ENCODE results near the gene TJAP1.
A peak's percentile ranks its signal among the peaks of the same experiment; 100 is the strongest.
"Not testable (repeated sequence)": the region's sequence is repeated elsewhere in the genome, so short reads cannot be mapped to it uniquely, and the experiment has no call there.

The TJAP1 gene

GRCh38 chr6:43506171-43506570, 28.8 kb downstream of the TJAP1 start:
- no peak for ATAC-seq
- DNase-seq, result no peak

GRCh38 chr6:43506667-43507471, 29.5 kb downstream of the TJAP1 start:
- ATAC-seq (peak; percentile 68), DNase-seq (peak; percentile 83)

DNA sequence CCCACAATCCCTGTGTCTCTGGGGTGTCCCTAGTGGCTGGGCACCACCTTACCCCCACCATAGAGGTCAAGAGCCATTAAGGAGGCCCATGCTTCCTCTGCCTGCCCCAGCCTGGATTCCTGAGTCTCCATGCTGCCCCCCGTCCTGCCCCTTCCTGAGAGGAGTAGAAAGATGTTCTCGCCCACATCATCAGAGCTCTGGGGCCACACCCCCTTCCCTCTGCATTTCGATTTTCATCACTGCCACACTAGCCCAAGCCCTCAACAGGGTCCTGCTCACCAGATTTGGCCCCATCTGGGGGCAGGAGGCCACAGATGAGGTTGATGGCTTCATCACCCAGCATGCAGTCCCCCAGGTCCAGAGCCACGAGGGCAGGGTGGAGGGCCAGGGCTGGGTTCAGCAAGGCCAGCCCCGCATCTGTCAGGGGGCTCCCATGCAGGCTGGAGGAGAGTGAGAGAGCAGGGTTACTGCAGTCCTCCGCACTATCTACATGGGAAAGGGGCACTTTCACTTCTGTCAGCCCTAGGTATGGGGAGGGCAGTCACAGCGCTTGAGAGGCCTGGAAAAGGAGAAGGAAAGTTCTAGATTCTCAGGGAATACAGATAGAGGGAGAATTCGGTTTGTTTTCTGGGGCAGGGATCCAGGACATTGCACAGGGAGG, 31.2 kb downstream of the TJAP1 start:
- DNase-seq (no peak), ATAC-seq (no peak)

- DNase-seq (no peak), ATAC-seq (no peak)
These were observed 32.0 kb downstream of the TJAP1 start for GRCh38 chr6:43509142-43509983.

- ATAC-seq (peak; percentile 85), DNase-seq (peak; percentile 88)
These were observed 32.8 kb downstream of the TJAP1 start, which contains the start of gene LRRC73 for GRCh38 chr6:43509984-43510826. LRRC73 (minus strand) TSS chr6:43510346; CDS start chr6:43509785, 561 bp downstream.

GRCh38 chr6:43510827-43511163, 33.4 kb downstream of the TJAP1 start:
- ATAC-seq (no peak), DNase-seq (no peak)

DNA sequence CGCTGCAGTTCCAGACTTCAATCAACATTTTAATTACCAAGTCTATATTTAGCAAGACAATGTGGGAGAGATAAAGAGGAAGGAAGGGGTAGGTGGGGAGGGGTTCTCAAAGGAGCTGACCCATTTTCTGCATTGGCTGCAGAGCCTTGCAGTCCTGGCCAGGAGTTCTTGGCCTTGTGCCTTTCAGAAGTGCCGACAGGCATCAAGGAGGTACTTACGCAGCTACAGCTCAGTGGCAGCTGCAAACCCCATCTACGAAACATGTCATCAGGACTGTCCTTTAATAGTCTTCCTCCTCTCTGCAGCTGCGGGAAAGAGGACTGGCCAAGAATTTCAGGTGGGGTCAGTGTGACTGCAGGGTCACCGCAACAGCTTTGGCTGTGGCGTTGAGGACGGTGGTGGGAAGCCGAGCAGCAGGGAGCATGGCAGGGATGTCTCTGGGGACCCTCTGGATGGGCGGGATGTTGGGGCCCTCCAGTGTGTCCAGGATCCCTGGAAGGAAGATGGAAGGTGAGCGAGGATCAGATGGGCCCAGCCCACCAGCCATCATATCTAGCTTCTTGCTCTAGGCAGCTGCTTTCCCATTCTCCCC, 34.5 kb downstream of the TJAP1 start:
- DNase-seq (no peak), ATAC-seq (no peak)

- ATAC-seq (no peak), DNase-seq (no peak)
These were observed 38.4 kb downstream of the TJAP1 start for GRCh38 chr6:43515808-43516207.

GRCh38 chr6:43516367-43516696, 39.0 kb downstream of the TJAP1 start:
- ATAC-seq (no peak), DNase-seq (no peak)

DNA sequence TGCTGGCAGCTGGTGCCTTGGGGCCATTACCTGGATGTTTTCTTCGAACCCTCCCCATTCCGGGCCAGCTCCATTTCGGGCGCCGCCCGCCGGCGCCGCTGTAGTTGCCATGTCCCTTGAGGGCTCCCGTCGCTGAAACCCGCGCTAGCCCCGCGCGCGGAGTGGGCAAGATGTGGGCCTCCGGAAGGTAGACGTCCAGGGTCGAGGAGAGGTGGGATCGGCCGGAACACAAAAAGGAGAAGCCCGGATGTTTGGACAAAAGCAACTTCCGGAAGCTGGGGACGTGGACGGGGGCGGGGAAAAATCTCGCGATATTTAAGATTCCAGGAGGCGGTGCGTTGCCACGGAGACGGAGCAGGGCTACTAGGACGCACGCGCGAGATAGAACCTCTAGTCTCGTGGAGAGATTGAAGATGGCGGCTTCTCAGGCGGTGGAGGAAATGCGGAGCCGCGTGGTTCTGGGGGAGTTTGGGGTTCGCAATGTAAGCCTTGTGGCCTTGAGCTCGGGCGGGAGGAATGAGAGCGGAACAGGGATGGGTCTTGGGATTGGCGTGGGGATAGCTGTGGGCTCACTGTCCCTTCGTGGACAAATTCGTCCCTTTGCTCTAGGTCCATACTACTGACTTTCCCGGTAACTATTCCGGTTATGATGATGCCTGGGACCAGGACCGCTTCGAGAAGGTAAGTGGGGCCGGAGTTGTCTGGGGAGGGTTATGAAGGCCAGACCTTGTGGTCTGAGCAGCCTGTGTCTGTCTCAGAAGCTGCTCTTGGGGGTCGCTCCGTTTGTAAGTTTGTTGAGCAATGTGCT, 39.5 kb downstream of the TJAP1 start, which contains the start of the genes POLR1C and YIPF3:
POLR1C (plus strand) TSS at position 393 of the 808 bp plus-strand sequence; CDS start at position 414, 21 bp downstream.
YIPF3 (minus strand) TSS at position 230 of the 808 bp plus-strand sequence; CDS start at position 111, 119 bp downstream.
- ATAC-seq, result peak; percentile 92
- DNase-seq, result peak; percentile 96

DNA sequence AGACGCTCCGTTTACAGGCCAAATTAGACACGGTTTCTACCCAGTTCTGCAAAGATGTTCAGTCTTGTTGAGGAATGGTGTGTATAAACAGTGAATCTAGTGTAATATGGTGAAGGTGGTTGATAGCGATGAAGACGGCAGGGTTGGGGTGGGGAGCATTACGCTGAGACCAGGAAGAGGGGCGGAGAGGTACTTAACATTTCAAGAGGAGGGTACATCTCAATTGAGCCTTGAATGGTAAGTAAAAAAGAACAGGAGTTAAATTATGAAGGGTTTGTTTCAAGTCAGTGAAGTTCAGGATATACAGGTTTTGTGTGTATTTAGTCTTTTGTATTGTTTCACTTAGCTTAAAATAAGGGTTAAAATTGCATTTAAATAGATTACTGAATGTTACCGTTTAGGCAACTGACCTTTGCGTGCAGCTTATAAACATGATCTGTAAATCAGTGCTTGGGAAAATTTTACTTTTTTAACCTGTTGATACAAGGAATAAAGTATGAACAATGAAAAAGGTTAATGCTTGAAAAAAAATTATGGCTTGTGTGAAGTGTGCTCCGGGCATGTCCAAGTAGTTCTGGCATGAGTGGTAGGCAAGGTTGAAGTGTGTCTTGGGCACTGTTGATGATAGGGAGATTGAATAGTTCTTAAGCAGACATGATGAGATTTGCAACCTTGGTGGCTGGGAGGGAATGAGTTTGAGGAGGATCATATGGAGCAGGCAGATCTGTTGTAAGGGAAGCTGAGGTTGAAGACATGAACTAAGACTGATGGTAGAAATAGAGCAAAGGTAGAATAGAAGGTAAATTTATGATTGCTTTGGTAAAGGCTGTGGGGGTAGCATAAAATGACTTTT, 40.4 kb downstream of the TJAP1 start:
- DNase-seq (no peak), ATAC-seq (no peak)

- DNase-seq (no peak), ATAC-seq (no peak)
These were observed 42.7 kb downstream of the TJAP1 start for GRCh38 chr6:43520097-43520496.

- ATAC-seq (no peak), DNase-seq (no peak)
These were observed 44.5 kb downstream of the TJAP1 start for GRCh38 chr6:43521836-43522235.

GRCh38 chr6:43522547-43523261, 45.3 kb downstream of the TJAP1 start:
- DNase-seq (no peak), ATAC-seq (peak; percentile 1)

DNA sequence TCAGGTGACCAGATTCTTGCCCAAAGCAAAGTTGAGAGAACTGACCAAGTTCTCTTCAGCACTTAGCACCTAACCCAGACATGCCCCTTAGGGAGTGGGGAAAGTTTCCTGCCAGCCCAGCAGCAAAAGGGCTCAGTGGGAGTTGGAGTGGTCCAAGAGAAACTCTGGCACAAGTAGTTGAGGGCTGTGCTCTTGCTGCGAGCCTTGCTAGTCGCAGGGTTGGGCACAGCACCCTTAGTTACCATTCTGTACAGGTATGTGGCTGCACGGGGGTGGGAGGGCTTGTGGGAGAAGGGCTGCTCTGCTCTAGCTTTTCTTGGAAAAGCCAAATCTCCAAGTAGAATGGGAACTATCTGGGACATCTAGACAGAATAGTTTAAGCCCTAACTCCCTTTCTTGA, 45.9 kb downstream of the TJAP1 start:
- ATAC-seq (peak; percentile 5), DNase-seq (no peak)

DNA sequence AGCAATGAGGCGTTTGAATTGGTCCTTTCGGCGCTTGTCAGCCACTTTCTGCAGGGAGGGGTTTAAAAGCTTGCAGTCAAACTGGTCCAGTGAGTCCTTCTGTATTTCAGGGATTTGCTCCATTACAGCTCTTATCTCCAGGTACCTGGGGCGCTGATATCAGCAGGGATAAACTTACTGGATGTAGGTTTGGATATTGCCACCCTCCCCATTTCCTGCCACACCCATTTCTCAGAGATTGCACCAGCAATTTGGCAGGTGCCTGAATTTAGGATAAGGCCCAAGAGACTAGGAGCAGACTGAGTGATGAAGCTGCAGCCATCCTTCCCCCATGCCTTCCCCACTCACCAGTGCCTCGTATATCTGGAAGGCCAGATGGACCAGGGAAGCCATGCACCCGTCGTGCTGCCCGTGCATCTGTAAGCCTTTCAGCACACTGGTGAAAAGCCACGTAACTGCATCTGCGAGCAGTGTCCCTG, 47.2 kb downstream of the TJAP1 start:
- ATAC-seq (no peak), DNase-seq (no peak)

DNA sequence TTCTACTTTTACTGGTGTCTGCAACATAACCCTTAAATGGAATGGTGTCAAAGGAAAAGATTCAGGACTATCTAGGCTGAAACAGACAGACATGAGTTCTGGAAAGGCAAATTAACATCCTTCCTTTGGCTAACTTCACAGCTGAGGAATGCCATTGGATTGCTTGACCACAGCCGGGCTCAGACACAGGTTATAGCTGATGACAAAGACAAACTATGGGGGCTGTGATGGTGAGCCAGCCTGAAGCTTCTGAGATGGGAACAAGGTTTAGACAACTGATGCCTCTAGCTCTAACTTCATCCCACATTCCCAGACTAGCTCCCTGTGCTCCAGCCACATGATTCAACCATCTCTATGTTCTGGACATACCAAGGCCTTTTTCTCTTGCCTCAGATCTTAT, 54.8 kb downstream of the TJAP1 start:
- ATAC-seq (no peak), DNase-seq (no peak)

DNA sequence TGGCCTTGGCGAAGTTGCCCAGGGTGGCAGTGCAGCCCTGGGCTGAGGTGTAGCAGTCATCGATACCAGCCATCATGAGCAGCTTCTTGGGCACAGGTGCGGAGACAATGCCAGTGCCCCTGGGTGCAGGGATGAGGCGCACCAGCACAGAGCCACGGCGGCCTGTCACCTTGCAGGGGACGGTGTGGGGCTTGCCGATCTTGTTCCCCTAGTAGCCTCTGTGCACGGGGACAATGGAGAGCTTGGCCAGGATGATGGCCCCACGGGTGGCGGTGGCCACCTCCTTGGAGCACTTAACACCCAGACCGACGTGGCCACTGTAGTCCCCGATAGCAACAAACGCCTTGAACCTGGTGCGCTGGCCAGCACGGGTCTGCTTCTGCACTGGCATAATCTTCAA, 61.6 kb downstream of the TJAP1 start:
- ATAC-seq, DNase-seq: not testable (repeated sequence)

GRCh38 chr6:43539409-43539808, 62.0 kb downstream of the TJAP1 start:
- not testable (repeated sequence) for ATAC-seq, DNase-seq

All from stimulated activated naive CD8-positive, alpha-beta T cell treated with anti-CD3 and anti-CD28 coated beads, Interleukin-15, Interleukin-2, amounts not matched to agents 100 U/mL and 50 U/mL, for 24 hours (primary cell).